ENCODE results near the gene STIP1. TPM values are rescaled to one million over a fixed set of nuclear protein-coding genes. Genes with fewer than 3 reads are reported as not detected.

Gene STIP1
- total RNA-seq, 2 donors from 2014 or later = 35.8 to 63.6 TPM

DNA sequence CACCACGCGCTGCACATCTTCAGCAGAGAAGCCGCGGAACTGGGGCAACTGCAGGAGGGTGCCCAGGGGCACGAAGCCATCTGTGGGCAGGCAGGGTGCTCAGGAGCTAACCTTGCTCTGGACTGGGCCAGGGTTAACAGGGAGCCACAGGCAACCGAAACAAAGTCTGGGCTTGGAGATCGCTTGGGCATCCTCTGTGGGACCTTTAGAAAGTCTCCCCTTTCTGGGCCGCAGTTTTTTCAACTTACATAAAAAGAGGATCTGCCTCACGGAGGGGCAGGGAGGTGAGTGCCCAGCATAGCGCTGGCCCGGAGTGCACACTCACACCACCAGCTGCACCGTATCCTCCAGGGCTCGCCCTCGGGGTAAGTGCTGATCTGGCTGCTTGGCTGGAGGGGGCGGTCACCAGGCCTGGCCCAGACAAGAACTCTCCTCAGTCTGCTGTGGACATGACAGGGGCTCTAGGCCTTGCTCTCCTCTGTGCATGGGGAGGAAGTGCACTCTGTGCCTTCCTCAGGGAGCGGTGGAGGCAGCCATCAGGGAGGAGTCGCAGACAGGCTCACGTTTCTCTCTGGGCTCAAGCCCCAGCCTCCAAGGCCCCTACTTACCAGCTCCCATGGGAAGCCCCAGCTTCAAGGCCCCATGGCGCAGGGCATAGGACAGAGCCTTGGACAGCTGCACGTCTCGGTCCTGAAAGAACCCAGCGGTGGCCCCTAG is 39.1 kb downstream of the STIP1 start:
- Histone ChIP-seq H3K4me1 (peaks cover 59% of the 10 kb centered on the region), H3K36me3 (replicated peaks in 1 of 2; ENCODE audit: insufficient read depth in 1 of 2, low read depth in 2 of 2) (no peaks in the 10 kb centered on the region), H3K27ac (peak overlapping the region in 3 of 4 donors; percentile 86 to 97 (median 95)), H3K27me3 (no peaks in the 10 kb centered on the region), H3K4me3 (peak overlapping the region; percentile 62 to 72), H3K9me3 (no peaks in the 10 kb centered on the region)
- 50 to 67% methylated on average over 6 to 19 of the region's 22 CpGs for WGBS, 2 donors
- no peak for DNase-seq
- TF ChIP-seq POLR2A (IDR thresholded peaks at IDR 0.05) = no peak
- TF ChIP-seq, protein P1, sequence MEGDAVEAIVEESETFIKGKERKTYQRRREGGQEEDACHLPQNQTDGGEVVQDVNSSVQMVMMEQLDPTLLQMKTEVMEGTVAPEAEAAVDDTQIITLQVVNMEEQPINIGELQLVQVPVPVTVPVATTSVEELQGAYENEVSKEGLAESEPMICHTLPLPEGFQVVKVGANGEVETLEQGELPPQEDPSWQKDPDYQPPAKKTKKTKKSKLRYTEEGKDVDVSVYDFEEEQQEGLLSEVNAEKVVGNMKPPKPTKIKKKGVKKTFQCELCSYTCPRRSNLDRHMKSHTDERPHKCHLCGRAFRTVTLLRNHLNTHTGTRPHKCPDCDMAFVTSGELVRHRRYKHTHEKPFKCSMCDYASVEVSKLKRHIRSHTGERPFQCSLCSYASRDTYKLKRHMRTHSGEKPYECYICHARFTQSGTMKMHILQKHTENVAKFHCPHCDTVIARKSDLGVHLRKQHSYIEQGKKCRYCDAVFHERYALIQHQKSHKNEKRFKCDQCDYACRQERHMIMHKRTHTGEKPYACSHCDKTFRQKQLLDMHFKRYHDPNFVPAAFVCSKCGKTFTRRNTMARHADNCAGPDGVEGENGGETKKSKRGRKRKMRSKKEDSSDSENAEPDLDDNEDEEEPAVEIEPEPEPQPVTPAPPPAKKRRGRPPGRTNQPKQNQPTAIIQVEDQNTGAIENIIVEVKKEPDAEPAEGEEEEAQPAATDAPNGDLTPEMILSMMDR (IDR thresholded peaks at IDR 0.05) = no peak
- intact Hi-C loops (cut with DNase I) = no loop called here
- ATAC-seq = no peak

DNA sequence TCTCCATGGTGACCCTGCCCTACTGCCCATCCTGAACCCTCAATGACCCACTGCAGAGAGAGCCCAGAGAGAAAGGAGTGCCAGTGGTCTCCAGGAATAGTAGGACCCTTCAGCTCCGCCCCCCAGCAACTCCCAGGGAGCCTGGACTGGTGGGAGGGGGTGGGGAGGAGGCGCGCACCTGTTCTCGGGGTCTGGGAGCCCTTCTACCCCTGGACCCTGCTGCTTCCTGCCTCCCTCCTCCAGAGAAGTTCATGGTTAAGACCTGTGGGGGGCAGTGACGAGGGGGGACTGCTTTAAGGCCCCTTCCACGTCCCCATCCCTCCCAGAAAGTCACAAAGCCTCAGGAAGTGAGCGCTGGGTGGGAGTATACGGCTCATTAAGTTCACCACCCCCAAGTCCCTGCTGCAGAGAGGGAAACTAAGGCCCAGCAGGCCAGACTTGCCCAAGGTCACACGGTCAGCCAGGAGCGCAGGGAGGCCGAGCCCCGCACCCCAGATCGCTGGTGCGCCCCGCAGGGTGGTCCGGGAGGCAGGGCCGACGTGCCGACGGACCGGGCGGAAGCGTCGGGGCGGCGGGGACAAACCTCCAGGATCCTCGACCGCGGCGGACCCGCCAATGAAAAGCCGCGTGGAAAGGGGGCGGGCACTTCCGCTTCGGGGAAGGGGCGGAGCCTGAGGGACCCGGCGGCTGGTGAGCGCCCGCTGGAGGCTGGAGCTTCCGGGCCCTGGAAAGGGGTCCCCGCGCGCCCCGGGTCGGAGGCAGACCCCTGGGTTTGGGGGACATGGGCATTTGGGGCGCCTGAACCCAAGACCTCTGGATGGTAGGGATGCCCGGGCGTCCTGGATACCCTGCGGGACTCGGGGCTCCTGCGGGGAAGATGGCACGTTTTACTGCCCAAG is 39.9 kb downstream of the STIP1 start, which contains the start of the genes NUDT22 and TRPT1:
TSS of gene NUDT22 (plus strand) at position 667 of the 899 bp plus-strand sequence. CDS start 379 bp downstream, outside the sequence.
TSS of gene TRPT1 (minus strand) at position 579 of the 899 bp plus-strand sequence. CDS start at position 253, 326 bp downstream.
- Histone ChIP-seq H3K36me3 (replicated peaks in 1 of 2; ENCODE audit: insufficient read depth in 1 of 2, low read depth in 2 of 2) (no peaks in the 10 kb centered on the region), H3K4me3 (peak within 1 kb of the TSS; percentile 62 to 72), H3K27ac (peak within 1 kb of the TSS; percentile 86 to 97 (median 92)), H3K9me3 (no peaks in the 10 kb centered on the region), H3K4me1 (peaks cover 62% of the 10 kb centered on the region), H3K27me3 (no peaks in the 10 kb centered on the region)
- TF ChIP-seq POLR2A (IDR thresholded peaks at IDR 0.05) = peak; percentile 66 to 90 (median 86)
- TF ChIP-seq, protein P1 (IDR thresholded peaks at IDR 0.05) = peak in 3 of 7 experiments; percentile 8 to 22 (median 22)
- ATAC-seq (peak; percentile 80), DNase-seq (peak; percentile 92 to 93 (median 93))
- intact Hi-C loops (cut with DNase I) = no loop called here
- 1% methylated on average over 48 of the region's 54 CpGs; no CpG with 5 or more reads in 1 of the 2 donors for WGBS, 2 donors

DNA sequence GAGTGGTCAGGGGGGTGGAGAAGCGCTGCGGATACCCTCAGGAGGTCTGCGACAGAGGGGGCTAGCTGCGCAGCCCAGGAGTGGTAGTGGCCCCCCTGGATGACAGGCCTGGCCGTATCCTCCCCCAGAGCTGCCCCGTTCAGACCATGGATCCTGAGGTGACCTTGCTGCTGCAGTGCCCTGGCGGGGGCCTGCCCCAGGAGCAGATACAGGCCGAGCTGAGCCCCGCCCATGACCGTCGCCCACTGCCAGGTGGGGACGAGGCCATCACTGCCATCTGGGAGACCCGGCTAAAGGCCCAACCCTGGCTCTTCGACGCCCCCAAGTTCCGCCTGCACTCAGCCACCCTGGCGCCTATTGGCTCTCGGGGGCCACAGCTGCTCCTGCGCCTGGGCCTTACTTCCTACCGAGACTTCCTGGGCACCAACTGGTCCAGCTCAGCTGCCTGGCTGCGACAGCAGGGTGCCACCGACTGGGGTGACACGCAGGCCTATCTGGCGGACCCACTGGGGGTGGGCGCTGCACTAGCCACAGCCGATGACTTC is 40.6 kb downstream of the STIP1 start:
- WGBS, 2 donors = 0 to 1% methylated on average over 12 to 26 of the region's 26 CpGs
- ATAC-seq (peak; percentile 39), DNase-seq (peak; percentile 66 to 83 (median 78))
- Histone ChIP-seq H3K27ac (peak overlapping the region; percentile 86 to 97 (median 92)), H3K36me3 (replicated peaks in 1 of 2; ENCODE audit: insufficient read depth in 1 of 2, low read depth in 2 of 2) (no peaks in the 10 kb centered on the region), H3K9me3 (no peaks in the 10 kb centered on the region), H3K4me1 (peaks cover 69% of the 10 kb centered on the region), H3K27me3 (no peaks in the 10 kb centered on the region), H3K4me3 (peak overlapping the region; percentile 62 to 72)
- TF ChIP-seq POLR2A (IDR thresholded peaks at IDR 0.05) = peak in 2 of 3 donors; percentile 48 to 49
- TF ChIP-seq, protein P1 (IDR thresholded peaks at IDR 0.05) = no peak
- intact Hi-C loops (cut with DNase I) = no loop called here

DNA sequence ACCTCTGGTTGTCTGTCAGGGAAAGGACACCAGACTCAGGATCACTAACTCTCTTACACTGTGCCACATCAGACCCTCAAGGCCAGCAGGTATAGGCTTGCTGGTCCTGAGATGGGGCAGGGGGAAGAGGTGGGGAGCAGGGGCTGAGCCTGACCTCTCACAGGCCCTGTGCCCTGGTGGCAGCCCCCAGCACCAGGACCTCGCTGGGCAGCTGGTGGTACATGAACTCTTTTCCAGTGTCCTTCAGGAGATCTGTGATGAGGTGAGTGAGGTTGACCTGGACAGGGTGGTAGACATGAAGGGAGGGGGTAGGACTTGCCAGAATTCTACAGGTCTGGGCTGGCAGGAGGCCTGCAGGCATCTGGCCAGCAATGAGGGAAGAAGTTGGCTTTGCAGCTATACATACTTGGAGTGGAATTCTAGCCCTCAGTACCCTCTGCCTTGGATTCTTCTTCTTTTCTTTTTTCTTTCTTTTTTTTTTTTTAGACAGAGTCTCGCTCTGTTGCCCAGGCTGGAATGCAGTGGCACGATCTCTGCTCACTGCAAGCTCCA is 41.5 kb downstream of the STIP1 start:
- TF ChIP-seq POLR2A (IDR thresholded peaks at IDR 0.05) = no peak
- TF ChIP-seq, protein P1 (IDR thresholded peaks at IDR 0.05) = no peak
- DNase-seq = peak in 3 of 4 donors; percentile 49 to 80 (median 75)
- Histone ChIP-seq H3K36me3 (replicated peaks in 1 of 2; ENCODE audit: insufficient read depth in 1 of 2, low read depth in 2 of 2) (no peaks in the 10 kb centered on the region), H3K27me3 (no peaks in the 10 kb centered on the region), H3K4me3 (no peak overlapping the region), H3K9me3 (no peaks in the 10 kb centered on the region), H3K4me1 (peaks cover 74% of the 10 kb centered on the region), H3K27ac (peak overlapping the region; percentile 86 to 97 (median 92))
- ATAC-seq = no peak
- 37 to 51% methylated on average over 3 of the region's 3 CpGs for WGBS, 2 donors
- intact Hi-C loops (cut with DNase I) = no loop called here
